ENCODE data around the gene BCDIN3D. TPM values are rescaled to one million over a fixed set of nuclear protein-coding genes. Genes with fewer than 3 reads are reported as not detected.

Gene BCDIN3D
- total and polyA plus RNA-seq, 2 of the 8 experiments (the other 6 are each of a cell fraction or from before 2014, with no cell fraction given): 1.6 to 2.4 TPM

DNA sequence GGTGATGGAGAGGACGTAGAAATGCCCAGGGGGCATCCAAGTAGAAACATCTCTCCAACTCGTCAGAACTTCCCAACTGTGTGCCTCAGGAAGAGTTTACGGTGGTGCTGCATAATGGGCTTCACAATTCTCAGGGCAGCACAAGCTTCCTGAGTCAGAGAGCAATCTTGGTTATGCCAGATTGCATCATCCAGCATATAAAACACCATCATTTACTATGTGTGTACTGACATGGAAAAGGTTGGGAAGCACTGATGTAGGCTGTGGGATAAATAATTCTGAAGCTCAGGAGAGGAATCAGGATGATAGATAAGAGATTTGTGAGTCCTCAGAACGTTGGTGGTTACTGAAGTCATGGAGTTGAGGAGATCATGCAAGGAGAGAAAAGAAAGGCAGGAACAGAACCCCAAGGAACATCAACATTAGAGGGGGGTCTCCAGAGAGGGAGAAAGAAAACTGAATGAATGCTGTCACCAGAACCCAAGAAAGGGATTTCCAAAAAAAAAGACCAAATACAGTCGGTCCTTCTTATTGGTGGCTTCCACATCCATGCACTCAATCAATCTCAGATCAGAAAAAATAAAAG, 10.0 kb downstream of the BCDIN3D start:
- Histone ChIP-seq H2BK15ac (ENCODE audit: low read length) (no peak overlapping the region), H3K56ac (replicated peaks; ENCODE audit: insufficient read length, low read depth, low read length) (no peak overlapping the region), H3K23me2 (ENCODE audit: low read depth, low read length) (peaks cover 5% of the 10 kb centered on the region), H2BK120ac (replicated peaks; ENCODE audit: low read depth, low read length) (no peak overlapping the region), H2BK5ac (ENCODE audit: low read depth, low read length) (no peak overlapping the region), H3K4me2 (ENCODE audit: insufficient read depth in 1 of 2, low read depth in 2 of 2, low read length in 2 of 2) (no peak overlapping the region), H4K5ac (ENCODE audit: insufficient read length, low read depth, low read length) (no peak overlapping the region), H4K20me1 (replicated peaks in 1 of 2; ENCODE audit: control insufficient read depth in 1 of 2, insufficient read depth in 2 of 2, low read length in 2 of 2) (no peaks in the 10 kb centered on the region), H3K9me3 (ENCODE audit: insufficient read depth in 2 of 2, low read depth in 1 of 2, low read length in 1 of 2) (no peaks in the 10 kb centered on the region), H3K4me1 (replicated peaks in 1 of 4; ENCODE audit: control insufficient read depth in 3 of 4, insufficient read depth in 4 of 4, low read length in 3 of 4) (peaks cover 0 to 7% (median under 1%) of the 10 kb centered on the region in 4 experiments; a peak in 3 of 7 replicates), H3K27ac (ENCODE audit: low read depth, low read length) (no peak overlapping the region), H4K91ac (replicated peaks; ENCODE audit: insufficient read length, low read length) (no peak overlapping the region), H3K23ac (ENCODE audit: insufficient read length) (no peak overlapping the region), H3K4ac (replicated peaks; ENCODE audit: insufficient read length, low read depth, low read length) (no peak overlapping the region), H3K79me1 (ENCODE audit: low read depth, low read length) (no peaks in the 10 kb centered on the region), H2BK20ac (ENCODE audit: low read length) (no peak overlapping the region), H3K79me2 (ENCODE audit: control insufficient read depth in 1 of 2, insufficient read depth in 2 of 2, low read length in 2 of 2) (no peaks in the 10 kb centered on the region), H3K27me3 (replicated peaks in 1 of 4; ENCODE audit: control insufficient read depth in 3 of 4, extremely low read depth in 1 of 4, insufficient read depth in 3 of 4, low read length in 3 of 4) (no peaks in the 10 kb centered on the region), H3K9ac (replicated peaks in 1 of 4; ENCODE audit: extremely low read depth in 1 of 4, low read depth in 3 of 4, low read length in 3 of 4) (no peak overlapping the region), H2BK12ac (ENCODE audit: low read depth, low read length) (no peak overlapping the region), H3K18ac (ENCODE audit: extremely low read depth, low read length) (no peak overlapping the region), H2AK5ac (ENCODE audit: low read depth, low read length) (no peak overlapping the region), H3K36me3 (ENCODE audit: control insufficient read depth in 2 of 4, insufficient read depth in 4 of 4, low read length in 3 of 4) (no peaks in the 10 kb centered on the region), H3K14ac (ENCODE audit: insufficient read length) (no peak overlapping the region), H3K4me3 (ENCODE audit: extremely low read depth in 1 of 4, insufficient read depth in 2 of 4, low read depth in 3 of 4, low read length in 4 of 4) (no peak overlapping the region), H2AFZ (ENCODE audit: low read length) (no peak overlapping the region), H4K8ac (ENCODE audit: extremely low read depth, insufficient read depth, low read length) (no peak overlapping the region)
- 87% methylated on average over 5 of the region's 5 CpGs; no CpG with 5 or more reads in 1 of the 2 experiments for WGBS, 2 experiments (ENCODE audit: extremely low coverage in 1 of 2, insufficient coverage in 1 of 2, insufficient read length in 1 of 2, insufficient replicate concordance in 2 of 2, low coverage in 1 of 2, low lambda C conversion rate in 2 of 2, missing lambda C conversion rate in 1 of 2)
- TF ChIP-seq SIN3A (conservative IDR thresholded peaks at IDR 0.05 in 1 of 2, IDR thresholded peaks at IDR 0.05 in 1 of 2; ENCODE audit: low read depth in 1 of 2, low read length in 2 of 2): no peak
- no peak for TF ChIP-seq POLR2AphosphoS5 (IDR thresholded peaks at IDR 0.05; ENCODE audit: low read depth, low read length)
- no peak for TF ChIP-seq SRF (IDR thresholded peaks at IDR 0.05; ENCODE audit: low read depth, low read length)
- TF ChIP-seq, protein P1, sequence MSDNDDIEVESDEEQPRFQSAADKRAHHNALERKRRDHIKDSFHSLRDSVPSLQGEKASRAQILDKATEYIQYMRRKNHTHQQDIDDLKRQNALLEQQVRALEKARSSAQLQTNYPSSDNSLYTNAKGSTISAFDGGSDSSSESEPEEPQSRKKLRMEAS (IDR thresholded peaks at IDR 0.05): no peak
- no peak for TF ChIP-seq MAFK (IDR thresholded peaks at IDR 0.05; ENCODE audit: low read depth, low read length)
- TF ChIP-seq TAF1 (IDR thresholded peaks at IDR 0.05; ENCODE audit: low read depth, low read length): no peak
- no peak for TF ChIP-seq SIRT6 (IDR thresholded peaks at IDR 0.05; ENCODE audit: low read length)
- TF ChIP-seq SIX5 (IDR thresholded peaks at IDR 0.05; ENCODE audit: low read depth, low read length): no peak
- CTCF ChIA-PET (ENCODE audit: partially characterized antibody): interaction anchor here (0.8 to 2.7 kb wide), 7 partner anchors 8 to 135 kb away, joined by 3 to 15 read pairs (median 6); no protein-coding TSS in a partner anchor
- POLR2A ChIA-PET (ENCODE audit: partially characterized antibody): interaction anchor here (1.5 to 5.6 kb wide), 4 partner anchors 8 to 92 kb away, joined by 4 to 35 read pairs (median 5); partner anchors contain the start of genes BCDIN3D and TMBIM6
- DNase-seq (ENCODE audit: low read depth in 1 of 2, low spot score in 2 of 2) (no peak), FAIRE-seq (no peak)

All from H1 (cell line).